ENCODE data around the gene PRKCA. TPM values are rescaled to one million over a fixed set of nuclear protein-coding genes. Genes with fewer than 3 reads are reported as not detected.

Gene PRKCA
- polyA plus RNA-seq, 2 of the 4 experiments (the other 2 are of a cell fraction): 28.8 to 65.0 TPM

DNA sequence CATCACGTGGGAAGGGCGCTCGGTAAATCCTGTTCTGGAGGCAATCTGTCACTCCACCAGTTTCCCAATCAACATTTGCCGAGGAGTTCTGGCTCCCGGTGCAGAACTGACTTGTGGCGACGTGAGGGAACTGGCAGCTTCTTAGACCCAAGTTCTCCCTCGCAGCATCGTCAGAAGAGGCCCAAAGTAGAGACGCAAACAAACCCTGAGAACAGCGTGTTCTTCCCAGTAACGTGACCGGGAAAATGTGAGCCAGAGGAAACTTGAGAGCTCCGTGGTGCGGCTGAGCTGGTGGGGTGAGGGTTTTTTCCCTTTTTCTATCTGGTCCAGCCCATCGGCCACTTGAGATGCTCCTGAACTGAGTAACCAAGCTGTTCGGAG, 373.6 kb downstream of the PRKCA start (continued):
- no peak for TF ChIP-seq NFE2L2 (conservative IDR thresholded peaks at IDR 0.05; ENCODE audit: low read length)
- TF ChIP-seq, protein P1, sequence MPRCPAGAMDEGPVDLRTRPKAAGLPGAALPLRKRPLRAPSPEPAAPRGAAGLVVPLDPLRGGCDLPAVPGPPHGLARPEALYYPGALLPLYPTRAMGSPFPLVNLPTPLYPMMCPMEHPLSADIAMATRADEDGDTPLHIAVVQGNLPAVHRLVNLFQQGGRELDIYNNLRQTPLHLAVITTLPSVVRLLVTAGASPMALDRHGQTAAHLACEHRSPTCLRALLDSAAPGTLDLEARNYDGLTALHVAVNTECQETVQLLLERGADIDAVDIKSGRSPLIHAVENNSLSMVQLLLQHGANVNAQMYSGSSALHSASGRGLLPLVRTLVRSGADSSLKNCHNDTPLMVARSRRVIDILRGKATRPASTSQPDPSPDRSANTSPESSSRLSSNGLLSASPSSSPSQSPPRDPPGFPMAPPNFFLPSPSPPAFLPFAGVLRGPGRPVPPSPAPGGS (IDR thresholded peaks at IDR 0.05): no peak
- TF ChIP-seq CBX2 (IDR thresholded peaks at IDR 0.05; ENCODE audit: borderline replicate concordance, low read depth): no peak
- TF ChIP-seq JUNB (IDR thresholded peaks at IDR 0.05): no peak
- TF ChIP-seq EHF (CRISPR knock-in tag; IDR thresholded peaks at IDR 0.05): no peak
- TF ChIP-seq CBX8 (IDR thresholded peaks at IDR 0.05): no peak
- TF ChIP-seq, protein P2, sequence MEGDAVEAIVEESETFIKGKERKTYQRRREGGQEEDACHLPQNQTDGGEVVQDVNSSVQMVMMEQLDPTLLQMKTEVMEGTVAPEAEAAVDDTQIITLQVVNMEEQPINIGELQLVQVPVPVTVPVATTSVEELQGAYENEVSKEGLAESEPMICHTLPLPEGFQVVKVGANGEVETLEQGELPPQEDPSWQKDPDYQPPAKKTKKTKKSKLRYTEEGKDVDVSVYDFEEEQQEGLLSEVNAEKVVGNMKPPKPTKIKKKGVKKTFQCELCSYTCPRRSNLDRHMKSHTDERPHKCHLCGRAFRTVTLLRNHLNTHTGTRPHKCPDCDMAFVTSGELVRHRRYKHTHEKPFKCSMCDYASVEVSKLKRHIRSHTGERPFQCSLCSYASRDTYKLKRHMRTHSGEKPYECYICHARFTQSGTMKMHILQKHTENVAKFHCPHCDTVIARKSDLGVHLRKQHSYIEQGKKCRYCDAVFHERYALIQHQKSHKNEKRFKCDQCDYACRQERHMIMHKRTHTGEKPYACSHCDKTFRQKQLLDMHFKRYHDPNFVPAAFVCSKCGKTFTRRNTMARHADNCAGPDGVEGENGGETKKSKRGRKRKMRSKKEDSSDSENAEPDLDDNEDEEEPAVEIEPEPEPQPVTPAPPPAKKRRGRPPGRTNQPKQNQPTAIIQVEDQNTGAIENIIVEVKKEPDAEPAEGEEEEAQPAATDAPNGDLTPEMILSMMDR (IDR thresholded peaks at IDR 0.05): no peak
- no peak for TF ChIP-seq RARB (CRISPR knock-in tag; IDR thresholded peaks at IDR 0.05)

GRCh38 chr17:66676421-66676820, 374.0 kb downstream of the PRKCA start:
- FAIRE-seq: peak; percentile 97
- WGBS (ENCODE audit: missing lambda C conversion rate): 6% methylated on average over 11 of the region's 11 CpGs
- peak; percentile 92 for DNase-seq (ENCODE audit: low read depth in 1 of 2, low spot score in 1 of 2)
- ChIA-PET CTCF (interaction anchor here (0.6 to 4.6 kb wide), 9 partner anchors 13 to 1445 kb away, joined by 3 to 49 read pairs (median 5); no protein-coding TSS in a partner anchor), POLR2A (no interaction called here)
- peak overlapping the region; percentile 61 for H3K4me2 ChIP-seq
- peak; percentile 87 to 89 for ATAC-seq
- 0 out of 3 replicates have a peak, but pooled peaks cover 3% of the 10 kb centered on the region for H3K9me3 ChIP-seq
- H3K4me1 ChIP-seq: peaks cover 53% of the 10 kb centered on the region
- H3K27ac ChIP-seq: peak overlapping the region; percentile 72 to 80
- peak overlapping the region; percentile 6; the same call in 1 of the 3 replicates for H3K4me3 ChIP-seq
- TF ChIP-seq POLR2A (IDR thresholded peaks at IDR 0.05; ENCODE audit: low read length): no peak
- TF ChIP-seq GATA3 (IDR thresholded peaks at IDR 0.05; ENCODE audit: borderline replicate concordance): peak; percentile 79
- no peak for TF ChIP-seq HOXB13 (CRISPR knock-in tag; IDR thresholded peaks at IDR 0.05; ENCODE audit: low read depth)
- peak; percentile 59 to 82; a peak in 3 of 4 replicates for TF ChIP-seq CEBPB (IDR thresholded peaks at IDR 0.05)
- TF ChIP-seq FOSL2 (IDR thresholded peaks at IDR 0.05): peak; percentile 58; the same call in 1 of the 2 replicates
- TF ChIP-seq FOSL2 (CRISPR knock-in tag; IDR thresholded peaks at IDR 0.05): peak; percentile 85
- no peak for TF ChIP-seq POLR2AphosphoS2 (conservative IDR thresholded peaks at IDR 0.05; ENCODE audit: low read length)
- TF ChIP-seq FOSB (CRISPR knock-in tag; IDR thresholded peaks at IDR 0.05): no peak
- no peak for TF ChIP-seq KDM1A (IDR thresholded peaks at IDR 0.05; ENCODE audit: low read depth)
- TF ChIP-seq TP53 (CRISPR knock-in tag; IDR thresholded peaks at IDR 0.05): no peak
- TF ChIP-seq BHLHE40 (IDR thresholded peaks at IDR 0.05; ENCODE audit: low read depth, low read length): no peak
- TF ChIP-seq, protein P1 (IDR thresholded peaks at IDR 0.05): 0 out of 3 replicates have a peak, but pooled peaks have one; percentile 24
- no peak for TF ChIP-seq RNF2 (IDR thresholded peaks at IDR 0.05; ENCODE audit: borderline replicate concordance, low read depth)
- TF ChIP-seq EHMT2 (IDR thresholded peaks at IDR 0.05; ENCODE audit: low read depth): no peak
- TF ChIP-seq HOXA7 (CRISPR knock-in tag; IDR thresholded peaks at IDR 0.05): no peak
- TF ChIP-seq RAD21 (conservative IDR thresholded peaks at IDR 0.05 in 1 of 2, IDR thresholded peaks at IDR 0.05 in 1 of 2): peak in 1 of 2 experiments; percentile 33; a peak in 2 of 5 replicates
- no peak for TF ChIP-seq ZSCAN20 (CRISPR knock-in tag; IDR thresholded peaks at IDR 0.05)
- no peak for TF ChIP-seq ZFP36 (IDR thresholded peaks at IDR 0.05; ENCODE audit: borderline replicate concordance, partially characterized antibody)
- no peak for TF ChIP-seq MYC (IDR thresholded peaks at IDR 0.05; ENCODE audit: borderline replicate concordance, low read length)
- TF ChIP-seq TFCP2L1 (CRISPR knock-in tag; IDR thresholded peaks at IDR 0.05): no peak
- TF ChIP-seq REST (IDR thresholded peaks at IDR 0.05): no peak
- no peak for TF ChIP-seq HEYL (CRISPR knock-in tag; IDR thresholded peaks at IDR 0.05)
- TF ChIP-seq, protein P3, sequence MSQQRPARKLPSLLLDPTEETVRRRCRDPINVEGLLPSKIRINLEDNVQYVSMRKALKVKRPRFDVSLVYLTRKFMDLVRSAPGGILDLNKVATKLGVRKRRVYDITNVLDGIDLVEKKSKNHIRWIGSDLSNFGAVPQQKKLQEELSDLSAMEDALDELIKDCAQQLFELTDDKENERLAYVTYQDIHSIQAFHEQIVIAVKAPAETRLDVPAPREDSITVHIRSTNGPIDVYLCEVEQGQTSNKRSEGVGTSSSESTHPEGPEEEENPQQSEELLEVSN (IDR thresholded peaks at IDR 0.05; ENCODE audit: borderline replicate concordance, low read depth): peak; percentile 22; the same call in 1 of the 2 replicates
- TF ChIP-seq CHD4 (IDR thresholded peaks at IDR 0.05; ENCODE audit: borderline replicate concordance): no peak
- TF ChIP-seq JUNB (IDR thresholded peaks at IDR 0.05): 0 out of 2 replicates have a peak, but pooled peaks have one; percentile 26
